Rectal smooth muscle tissue (tissue), 1 donor: Measurements from ENCODE around the gene TCTN3.

ENCODE experiments used
- H3K27ac ChIP-seq: one replicate; pipeline ENCODE4 v1.7.0; 2013; ENCODE audit warnings: low read depth, low read length, inconsistent platforms
- H3K27me3 ChIP-seq: one replicate; pipeline ENCODE4 v1.7.0; 2013; ENCODE audit warnings: low read length; ENCODE audit not compliant: control insufficient read depth, insufficient read depth
- H3K36me3 ChIP-seq: one replicate; pipeline ENCODE4 v1.7.0; 2013; ENCODE audit warnings: low read length; ENCODE audit not compliant: control insufficient read depth, insufficient read depth
- H3K4me1 ChIP-seq: one replicate; pipeline ENCODE4 v1.7.0; 2013; ENCODE audit warnings: low read length; ENCODE audit not compliant: control insufficient read depth, insufficient read depth
- H3K4me3 ChIP-seq: one replicate; pipeline ENCODE4 v1.7.0; 2013; ENCODE audit warnings: low read length
- H3K9ac ChIP-seq: one replicate; pipeline ENCODE4 v1.7.0; 2013; ENCODE audit warnings: low read length

Gene TCTN3

DNA sequence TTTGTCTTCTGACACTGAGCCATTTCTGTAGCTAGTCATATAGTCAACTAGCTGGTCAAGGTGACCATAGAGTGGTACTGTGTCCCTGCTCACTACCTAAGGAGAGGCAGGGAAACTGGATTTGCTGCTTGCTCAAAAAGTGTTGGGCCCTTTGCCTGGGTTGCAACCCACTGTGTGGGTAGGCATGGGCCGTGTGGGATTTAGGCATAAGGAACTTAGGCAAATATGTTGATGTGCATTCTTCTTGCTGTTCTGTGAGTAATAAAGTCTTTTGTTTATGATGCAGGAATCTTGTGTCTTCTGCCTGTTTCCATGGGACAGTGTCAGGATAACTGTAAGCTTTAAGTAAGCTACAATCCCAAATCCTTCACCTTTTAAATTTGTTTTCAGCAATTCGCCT lies 23.1 kb upstream of the TCTN3 start:
- Histone ChIP-seq H3K27me3 (no peaks in the 10 kb centered on the region), H3K4me3 (no peak overlapping the region), H3K36me3 (no peaks in the 10 kb centered on the region), H3K9ac (no peak overlapping the region), H3K27ac (no peak overlapping the region), H3K4me1 (no peaks in the 10 kb centered on the region)

DNA sequence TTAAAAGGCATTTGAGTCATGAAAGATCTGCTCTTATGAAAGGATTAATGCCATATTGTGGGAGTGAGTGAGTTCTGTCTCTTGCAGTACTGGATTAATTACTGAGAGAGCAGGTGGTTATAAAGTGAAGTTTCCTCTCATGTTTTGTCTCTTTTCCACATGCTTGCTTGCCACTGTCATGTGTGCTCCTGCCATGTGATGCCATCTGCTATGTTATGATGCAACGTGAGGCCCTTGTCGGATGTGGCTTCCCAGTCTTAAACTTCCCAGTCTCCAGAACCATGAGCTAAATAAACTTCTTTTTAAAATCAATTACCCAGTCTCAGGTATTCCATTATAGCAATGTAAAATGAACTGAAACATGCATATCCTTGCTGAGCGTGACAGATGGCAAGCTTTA lies 22.7 kb upstream of the TCTN3 start:
- no peaks in the 10 kb centered on the region for H3K4me1 ChIP-seq
- no peak overlapping the region for H3K9ac ChIP-seq
- no peak overlapping the region for H3K27ac ChIP-seq
- no peak overlapping the region for H3K4me3 ChIP-seq
- H3K27me3 ChIP-seq, result no peaks in the 10 kb centered on the region
- no peaks in the 10 kb centered on the region for H3K36me3 ChIP-seq

DNA sequence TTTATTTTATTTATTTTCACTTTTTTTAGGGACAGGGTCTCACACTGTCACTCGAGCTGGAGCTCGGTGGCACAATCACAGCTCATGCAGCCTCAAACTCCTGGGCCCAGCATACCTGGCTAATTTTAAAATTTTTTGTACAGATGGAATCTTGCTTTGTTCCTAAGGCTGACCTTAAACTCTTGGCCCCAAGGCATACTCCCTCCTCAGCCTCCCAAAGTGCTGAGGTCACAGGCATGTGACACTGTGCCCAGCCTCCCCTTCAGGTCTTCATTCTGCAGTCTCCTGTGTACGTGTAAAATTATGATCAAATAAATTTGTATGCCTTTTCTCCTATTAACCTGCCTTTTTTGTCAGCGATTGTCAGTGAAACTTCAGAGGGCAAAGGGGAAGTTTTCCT lies 17.8 kb upstream of the TCTN3 start:
- Histone ChIP-seq H3K27me3 (no peaks in the 10 kb centered on the region), H3K4me3 (no peak overlapping the region), H3K36me3 (no peaks in the 10 kb centered on the region), H3K9ac (no peak overlapping the region), H3K27ac (no peak overlapping the region), H3K4me1 (no peaks in the 10 kb centered on the region)

DNA sequence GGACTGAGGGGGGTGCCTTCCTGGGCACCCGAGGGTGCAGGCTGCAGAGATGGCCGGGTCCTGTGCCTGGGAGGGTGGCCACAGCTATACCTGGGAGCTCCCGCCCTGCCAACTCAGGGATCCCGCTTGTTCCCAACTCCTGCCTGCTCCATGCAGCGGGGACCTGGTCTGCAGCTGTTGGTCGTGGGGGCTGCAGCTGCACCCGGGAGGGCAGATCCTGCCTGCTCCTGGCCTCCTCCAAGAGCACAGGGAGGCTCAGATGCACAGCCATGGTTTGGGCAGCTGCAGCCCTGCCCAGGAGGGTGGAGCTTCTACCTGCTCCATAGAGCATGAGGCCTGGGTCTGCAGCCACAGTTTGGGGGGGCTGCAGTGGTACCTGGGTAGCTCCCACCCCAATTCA lies 13.3 kb upstream of the TCTN3 start:
- H3K4me3 ChIP-seq, result no peak overlapping the region
- no peaks in the 10 kb centered on the region for H3K27me3 ChIP-seq
- H3K36me3 ChIP-seq, result no peaks in the 10 kb centered on the region
- no peak overlapping the region for H3K27ac ChIP-seq
- H3K4me1 ChIP-seq, result no peaks in the 10 kb centered on the region
- H3K9ac ChIP-seq, result no peak overlapping the region

DNA sequence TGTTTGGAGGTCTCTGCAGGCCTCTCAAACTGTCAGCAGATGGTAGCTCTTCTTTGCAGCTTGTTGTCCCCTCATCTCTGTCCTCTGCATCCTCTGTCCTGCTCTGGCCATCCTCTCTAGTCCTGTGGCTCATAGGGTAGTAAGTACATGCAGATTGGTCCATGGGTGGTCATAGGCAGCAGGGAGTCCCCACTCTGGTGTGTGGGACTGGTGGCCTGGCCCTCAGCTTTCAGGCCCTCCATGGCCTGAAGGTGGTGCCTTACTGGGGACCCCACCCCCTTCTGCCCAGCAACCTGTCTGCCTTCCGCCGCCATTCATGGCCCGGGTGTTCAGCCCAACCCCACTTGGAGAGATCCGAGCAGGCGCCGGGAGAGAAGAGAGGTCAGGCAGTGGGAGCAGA lies 12.8 kb upstream of the TCTN3 start:
- Histone ChIP-seq H3K4me1 (no peaks in the 10 kb centered on the region), H3K27me3 (no peaks in the 10 kb centered on the region), H3K9ac (no peak overlapping the region), H3K36me3 (no peaks in the 10 kb centered on the region), H3K4me3 (no peak overlapping the region), H3K27ac (no peak overlapping the region)

DNA sequence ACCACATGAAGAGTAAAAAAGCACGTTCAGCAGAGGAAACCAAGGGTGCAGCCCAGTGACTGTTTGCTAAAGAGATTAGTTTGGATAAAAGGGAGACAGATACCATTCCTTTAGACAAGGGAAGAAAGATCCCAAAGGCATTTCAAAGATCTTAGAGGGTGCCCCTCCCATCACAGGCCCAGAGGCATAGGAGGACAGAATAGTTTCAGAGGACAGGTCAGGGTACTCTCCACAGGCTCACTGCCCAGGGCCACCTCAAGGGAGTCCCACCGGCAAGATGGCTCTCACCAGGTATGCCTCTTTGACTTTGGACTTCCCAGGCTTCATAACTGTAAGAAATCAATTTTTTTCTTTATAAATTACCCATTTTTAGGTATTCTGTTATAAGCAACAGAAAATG lies 4.7 kb upstream of the TCTN3 start:
- H3K4me1 ChIP-seq, result no peaks in the 10 kb centered on the region
- no peak overlapping the region for H3K4me3 ChIP-seq
- no peaks in the 10 kb centered on the region for H3K36me3 ChIP-seq
- no peak overlapping the region for H3K27ac ChIP-seq
- H3K27me3 ChIP-seq, result no peaks in the 10 kb centered on the region
- H3K9ac ChIP-seq, result no peak overlapping the region

DNA sequence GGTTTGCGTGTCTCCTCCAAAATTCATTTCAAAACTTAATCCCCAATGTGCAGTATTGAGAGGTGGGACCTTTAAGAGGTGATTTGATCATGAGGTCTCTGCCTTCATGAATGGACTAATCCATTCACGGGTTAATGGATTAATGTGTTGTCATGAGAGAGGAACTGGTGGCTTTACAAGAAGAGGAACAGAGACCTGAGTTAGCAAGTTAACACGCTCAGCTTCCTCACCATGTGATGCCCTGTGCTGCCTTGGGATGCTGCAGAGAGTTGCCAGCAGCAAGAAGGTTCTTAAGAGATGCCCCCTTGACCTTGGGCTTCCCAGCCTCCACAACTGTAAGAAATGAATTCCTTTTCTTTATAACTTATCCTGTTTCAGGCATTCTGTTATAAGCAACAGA lies 3.7 kb upstream of the TCTN3 start:
- Histone ChIP-seq H3K36me3 (no peaks in the 10 kb centered on the region), H3K27ac (no peak overlapping the region), H3K4me1 (peaks cover 7% of the 10 kb centered on the region), H3K27me3 (no peaks in the 10 kb centered on the region), H3K4me3 (no peak overlapping the region), H3K9ac (no peak overlapping the region)

DNA sequence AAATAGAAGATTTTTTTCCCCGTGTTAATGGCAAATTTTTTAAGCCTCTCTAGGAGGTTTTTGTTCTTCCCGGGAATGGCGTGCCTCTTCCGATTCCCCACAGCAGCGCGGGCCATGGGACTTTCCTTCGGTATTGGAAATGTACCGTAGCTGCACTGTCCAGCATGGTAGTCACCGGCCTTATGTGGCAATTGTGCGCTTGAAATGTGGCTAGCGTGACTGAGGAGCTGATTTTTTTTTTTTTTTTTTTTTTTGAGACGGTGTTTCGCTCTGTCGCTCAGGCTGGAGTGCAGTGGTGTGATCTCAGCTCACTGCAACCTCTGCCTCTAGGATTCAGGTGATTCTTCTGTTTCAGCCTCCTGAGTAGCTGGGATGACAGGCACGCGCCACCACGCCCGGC lies 938 bp upstream of the TCTN3 start:
- Histone ChIP-seq H3K4me1 (peaks cover 7% of the 10 kb centered on the region), H3K4me3 (no peak overlapping the region), H3K36me3 (no peaks in the 10 kb centered on the region), H3K27ac (no peak overlapping the region), H3K27me3 (no peaks in the 10 kb centered on the region), H3K9ac (no peak overlapping the region)

DNA sequence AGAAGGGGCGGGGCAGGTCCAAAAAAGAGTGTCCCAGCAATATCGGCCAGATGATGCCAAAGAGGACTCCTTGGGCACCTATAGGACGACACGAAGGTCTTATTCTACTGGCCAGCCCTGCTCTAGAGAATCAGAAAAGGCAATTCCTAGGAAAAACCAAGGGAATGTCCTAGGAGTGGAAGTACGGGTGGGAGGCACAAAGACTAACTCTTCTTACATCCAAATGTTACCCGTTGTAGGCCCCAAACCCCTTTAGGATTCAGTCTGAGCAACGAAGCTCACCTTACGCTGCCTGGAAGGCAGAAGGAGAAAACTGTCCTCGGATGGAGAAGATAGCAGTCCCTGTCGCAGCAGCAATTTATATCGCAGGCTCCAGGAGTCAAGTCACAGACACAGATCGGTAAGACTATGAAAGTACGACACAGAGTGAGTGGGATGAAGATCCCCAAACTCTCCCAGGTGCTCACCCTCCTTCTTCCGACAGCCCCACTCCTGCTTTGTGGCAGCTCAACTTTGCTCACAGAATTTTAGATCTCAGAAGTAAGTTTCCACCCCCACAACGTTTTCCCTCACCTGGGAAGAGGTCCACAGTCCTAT lies 558 bp downstream of the TCTN3 start:
- H3K27me3 ChIP-seq, result no peaks in the 10 kb centered on the region
- H3K4me3 ChIP-seq, result peak overlapping the region; percentile 94
- H3K9ac ChIP-seq, result peak overlapping the region; percentile 76
- peaks cover 7% of the 10 kb centered on the region for H3K4me1 ChIP-seq
- H3K27ac ChIP-seq, result peak overlapping the region; percentile 82
- H3K36me3 ChIP-seq, result no peaks in the 10 kb centered on the region

DNA sequence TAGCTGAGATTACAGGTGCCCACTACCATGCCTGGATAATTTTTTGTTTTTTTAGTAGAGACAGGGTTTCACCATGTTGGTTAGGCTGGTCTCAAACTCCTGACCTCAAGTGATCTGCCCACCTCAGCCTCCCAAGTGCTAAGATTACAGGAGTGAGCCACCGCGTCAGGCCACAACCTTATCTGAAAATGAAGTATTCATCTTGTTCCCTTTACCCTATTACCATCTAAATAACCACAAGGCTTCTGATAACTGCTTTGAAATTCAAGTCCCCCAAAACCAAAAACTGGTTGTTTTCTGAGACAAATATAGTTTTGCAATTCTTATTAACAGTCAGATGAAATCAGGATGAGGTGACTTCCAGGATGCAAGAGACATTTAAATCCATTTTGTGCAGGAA lies 2.4 kb downstream of the TCTN3 start:
- Histone ChIP-seq H3K9ac (no peak overlapping the region), H3K27ac (no peak overlapping the region), H3K4me1 (peaks cover 7% of the 10 kb centered on the region), H3K4me3 (no peak overlapping the region), H3K27me3 (no peaks in the 10 kb centered on the region), H3K36me3 (peaks cover 5% of the 10 kb centered on the region)

DNA sequence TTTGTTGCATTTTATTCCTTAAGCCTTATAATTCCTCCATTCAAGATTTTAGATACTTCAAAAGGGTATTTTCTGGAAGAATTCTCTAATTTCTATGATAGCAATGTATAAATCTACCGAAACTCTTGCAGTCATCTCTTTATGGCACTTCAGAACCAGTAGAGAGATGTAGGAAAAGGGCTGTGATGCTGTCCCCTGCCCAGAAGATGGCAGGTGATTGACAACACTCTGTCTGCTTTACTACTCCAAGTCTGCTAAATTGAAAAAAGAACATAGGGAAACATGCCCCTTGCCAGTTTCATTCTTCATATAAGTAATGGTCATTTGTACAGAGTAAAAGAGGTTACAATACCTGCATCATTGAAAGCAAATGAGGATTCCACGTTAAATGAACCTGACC lies 5.1 kb downstream of the TCTN3 start:
- Histone ChIP-seq H3K9ac (no peak overlapping the region), H3K4me3 (no peak overlapping the region), H3K27me3 (no peaks in the 10 kb centered on the region), H3K36me3 (peaks cover 14% of the 10 kb centered on the region), H3K4me1 (peaks cover 7% of the 10 kb centered on the region), H3K27ac (no peak overlapping the region)

DNA sequence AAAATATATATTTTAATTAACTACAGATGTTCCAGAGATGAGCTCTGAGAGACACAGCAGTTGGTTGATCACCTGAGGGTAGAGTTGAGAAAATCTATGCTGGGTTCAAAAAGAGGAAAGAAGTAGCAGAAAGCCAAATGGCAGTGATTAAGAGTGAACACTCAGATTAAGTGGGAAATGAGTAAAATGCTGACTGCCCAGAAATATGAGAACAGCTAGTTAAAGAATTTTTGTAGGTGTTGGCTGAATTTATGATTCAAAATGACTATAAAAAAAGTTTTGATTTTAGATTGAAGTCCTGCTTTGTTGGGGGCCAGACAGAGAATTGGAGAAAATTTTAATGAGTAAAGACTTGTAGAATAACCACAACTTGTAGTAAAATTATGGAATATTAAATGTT lies 9.8 kb downstream of the TCTN3 start:
- Histone ChIP-seq H3K27ac (no peak overlapping the region), H3K36me3 (peaks cover 19% of the 10 kb centered on the region), H3K4me3 (no peak overlapping the region), H3K27me3 (no peaks in the 10 kb centered on the region), H3K4me1 (no peaks in the 10 kb centered on the region), H3K9ac (no peak overlapping the region)

DNA sequence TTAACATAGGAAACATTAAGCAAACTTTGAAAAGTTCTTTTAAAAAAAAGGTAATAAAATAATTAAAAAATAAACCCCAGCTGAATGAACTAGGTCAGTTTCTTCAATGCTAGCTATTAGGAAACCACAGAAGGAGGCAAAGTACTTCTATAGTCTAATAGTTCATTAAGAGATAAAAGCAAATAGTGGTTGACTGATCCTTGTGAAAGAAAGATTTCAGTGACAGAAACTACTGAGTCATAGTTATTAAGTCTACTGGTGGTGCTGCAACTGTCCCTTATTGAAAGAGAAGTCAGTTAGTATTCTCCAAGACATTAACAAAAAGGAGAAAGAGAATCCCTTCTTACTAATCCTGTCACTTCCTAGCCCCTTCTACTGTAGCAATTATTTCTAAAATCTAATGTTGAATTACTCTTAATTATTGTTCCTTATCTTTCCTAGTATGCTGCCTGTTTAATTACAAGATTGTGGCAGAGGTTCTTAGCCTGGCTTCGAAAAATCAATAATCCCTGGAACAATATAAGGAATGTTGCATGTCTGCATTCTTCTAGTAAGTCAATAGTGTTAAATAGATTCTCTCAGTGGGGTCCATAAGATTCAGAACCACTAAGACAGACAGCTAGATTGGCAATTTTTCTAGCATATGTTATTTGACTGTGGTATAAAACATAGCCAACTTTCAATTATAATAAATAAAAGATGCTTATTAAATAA lies 18.2 kb downstream of the TCTN3 start:
- no peak overlapping the region for H3K9ac ChIP-seq
- peaks cover 2% of the 10 kb centered on the region for H3K36me3 ChIP-seq

More for the DNA sequence above, 18.2 kb downstream of the TCTN3 start:
- Histone ChIP-seq H3K27ac (no peak overlapping the region), H3K4me1 (no peaks in the 10 kb centered on the region), H3K4me3 (no peak overlapping the region), H3K27me3 (no peaks in the 10 kb centered on the region)
